HUES6 (cell line): Measurements from ENCODE around the gene RAB4B.
A peak's percentile ranks its signal among the peaks of the same experiment; 100 is the strongest.
"Not testable (repeated sequence)": the region's sequence is repeated elsewhere in the genome, so short reads cannot be mapped to it uniquely, and the experiment has no call there.

Experiments used
- H3K27ac ChIP-seq: 2 replicates; pipeline ENCODE4 v1.7.0; 2013; ENCODE audit warnings: low read depth, mild to moderate bottlenecking, low read length, inconsistent platforms
- H3K27me3 ChIP-seq: 2 replicates; pipeline ENCODE4 v1.6.1; 2013; ENCODE audit warnings: low read length; ENCODE audit not compliant: control insufficient read depth, insufficient read depth
- H3K36me3 ChIP-seq: 2 replicates; pipeline ENCODE4 v1.6.1; 2013; ENCODE audit warnings: low read length; ENCODE audit not compliant: control insufficient read depth, insufficient read depth
- H3K4me1 ChIP-seq: 2 replicates; pipeline ENCODE4 v1.6.1; 2013; ENCODE audit warnings: low read length; ENCODE audit not compliant: control insufficient read depth, insufficient read depth
- H3K4me3 ChIP-seq: 2 replicates; pipeline ENCODE4 v1.5.1; 2013; ENCODE audit warnings: low read depth, low read length
- H3K9ac ChIP-seq: one replicate; pipeline ENCODE4 v1.6.1; 2013; ENCODE audit warnings: mild to moderate bottlenecking, low read length
- H3K9me3 ChIP-seq: 2 replicates; pipeline ENCODE4 v1.6.1; 2013; ENCODE audit warnings: low read depth, low read length; ENCODE audit not compliant: control insufficient read depth, insufficient read depth

The RAB4B gene

DNA sequence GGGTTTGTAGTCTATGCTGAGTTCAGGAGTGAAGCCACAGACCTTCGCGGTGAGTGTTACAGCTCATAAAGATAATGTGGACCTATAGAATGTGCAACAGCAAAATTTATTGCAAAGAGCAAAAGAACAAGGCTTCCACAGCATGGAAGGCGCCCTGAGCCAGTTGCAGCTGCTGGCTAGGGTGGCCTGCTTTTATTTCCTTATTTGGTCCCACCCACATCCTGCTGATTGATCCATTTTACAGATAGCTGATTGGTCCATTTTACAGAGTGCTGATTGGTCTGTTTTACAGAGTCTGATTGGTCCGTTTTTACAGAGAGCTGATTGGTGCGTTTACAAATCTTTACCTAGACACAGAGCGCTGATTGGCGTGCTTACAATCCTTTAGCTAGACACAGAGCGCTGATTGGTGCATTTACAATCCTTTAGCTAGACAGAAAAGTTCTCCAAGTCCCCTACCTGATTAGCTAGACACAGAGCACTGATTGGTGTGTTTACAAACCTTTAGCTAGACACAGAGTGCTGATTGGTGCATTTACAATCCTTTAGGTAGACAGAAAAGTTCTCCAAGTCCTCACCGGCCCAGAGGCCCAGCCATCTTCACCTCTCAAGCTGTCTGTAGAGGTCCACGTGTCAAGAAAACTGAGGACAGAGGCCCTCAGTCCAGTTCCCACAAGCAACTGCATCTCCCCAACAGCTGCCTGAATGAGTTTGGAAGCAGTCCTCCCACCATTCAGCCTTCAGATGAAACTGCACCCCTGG lies 6.8 kb upstream of the RAB4B start:
- not testable (repeated sequence) for H3K27ac ChIP-seq, H3K4me1 ChIP-seq, H3K36me3 ChIP-seq

DNA sequence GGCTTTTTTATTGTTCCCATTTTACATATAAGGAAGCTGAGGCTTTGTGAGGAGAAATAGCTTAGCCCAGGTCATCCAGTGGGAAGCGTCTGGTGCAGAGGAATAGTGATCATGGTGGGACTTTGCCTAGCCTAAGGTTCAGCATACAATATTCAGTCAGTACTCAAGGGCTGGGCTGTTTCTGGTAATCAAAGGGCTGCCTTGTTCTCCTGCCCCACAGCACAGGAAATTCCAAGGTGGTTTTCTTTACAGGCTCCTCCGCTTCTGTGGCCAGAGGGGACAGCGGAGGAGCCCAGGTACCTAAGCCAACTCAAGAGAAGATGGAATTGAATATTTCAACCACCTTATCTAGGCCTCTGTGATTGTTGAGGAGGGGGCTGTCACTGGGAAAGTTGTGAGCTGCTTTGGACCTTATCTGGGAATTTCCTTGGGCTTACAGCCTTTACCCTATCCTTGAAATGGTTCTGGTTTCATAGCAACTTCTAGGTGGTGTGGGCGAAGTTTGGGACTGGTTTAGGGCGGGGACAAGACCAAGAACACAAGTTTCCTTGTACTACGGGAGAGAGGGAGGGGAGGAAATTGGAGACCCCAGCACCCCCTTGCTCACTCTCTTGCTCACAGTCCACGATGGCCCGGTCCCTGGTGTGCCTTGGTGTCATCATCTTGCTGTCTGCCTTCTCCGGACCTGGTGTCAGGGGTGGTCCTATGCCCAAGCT lies 3.0 kb upstream of the RAB4B start, which contains the start of gene MIA:
MIA (plus strand) TSS at position 606 of the 716 bp plus-strand sequence; CDS start at position 628, 22 bp downstream.
- Histone ChIP-seq H3K9me3 (peaks cover 7% of the 10 kb centered on the region; the same call in 1 of the 2 replicates), H3K4me3 (no peak within 1 kb of the TSS), H3K4me1 (peaks cover 12% of the 10 kb centered on the region), H3K36me3 (no peaks in the 10 kb centered on the region), H3K9ac (no peak within 1 kb of the TSS), H3K27ac (no peak within 1 kb of the TSS), H3K27me3 (no peaks in the 10 kb centered on the region)

More for the DNA sequence above, 6.8 kb upstream of the RAB4B start:
- H3K9ac ChIP-seq, H3K27me3 ChIP-seq, H3K9me3 ChIP-seq, H3K4me3 ChIP-seq: not testable (repeated sequence)

DNA sequence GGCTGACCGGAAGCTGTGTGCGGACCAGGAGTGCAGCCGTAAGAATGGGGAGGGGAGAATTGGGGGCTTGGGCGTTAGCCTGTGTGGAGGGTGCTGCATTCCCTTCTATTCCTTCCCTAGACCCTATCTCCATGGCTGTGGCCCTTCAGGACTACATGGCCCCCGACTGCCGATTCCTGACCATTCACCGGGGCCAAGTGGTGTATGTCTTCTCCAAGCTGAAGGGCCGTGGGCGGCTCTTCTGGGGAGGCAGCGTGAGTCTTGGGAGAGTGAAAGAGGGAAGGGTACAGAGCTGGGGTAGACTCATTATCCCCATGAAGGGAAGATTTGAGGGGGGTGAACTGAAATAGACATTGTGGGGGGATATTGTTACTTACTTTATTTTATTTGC lies 2.4 kb upstream of the RAB4B start:
- Histone ChIP-seq H3K27me3 (no peaks in the 10 kb centered on the region), H3K27ac (no peak overlapping the region), H3K9ac (no peak overlapping the region), H3K4me1 (peaks cover 13% of the 10 kb centered on the region), H3K36me3 (no peaks in the 10 kb centered on the region), H3K4me3 (no peak overlapping the region), H3K9me3 (peaks cover 7% of the 10 kb centered on the region; the same call in 1 of the 2 replicates)

DNA sequence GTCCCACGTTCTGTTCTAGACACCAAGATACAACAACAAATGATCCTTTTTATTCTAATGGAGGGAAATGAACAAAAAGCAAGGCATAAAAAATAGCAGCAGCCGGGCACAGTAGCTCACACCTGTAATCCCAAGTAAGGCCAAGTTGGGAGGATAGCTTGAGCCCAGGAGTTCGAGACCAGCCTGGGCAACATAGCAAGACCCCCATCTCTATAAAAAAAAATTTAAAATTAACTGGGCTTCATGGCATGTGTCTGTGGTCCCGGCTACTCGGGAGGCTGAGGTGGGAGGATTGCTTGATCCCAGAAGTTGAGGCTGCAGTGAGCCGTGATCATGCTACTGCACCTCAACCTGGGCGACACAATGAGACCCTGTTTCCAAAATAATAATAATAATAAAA lies 1.7 kb upstream of the RAB4B start:
- Histone ChIP-seq H3K9me3 (peaks cover 3% of the 10 kb centered on the region; the same call in 1 of the 2 replicates), H3K9ac (no peak overlapping the region), H3K4me1 (peaks cover 13% of the 10 kb centered on the region), H3K27ac (no peak overlapping the region), H3K4me3 (no peak overlapping the region), H3K27me3 (no peaks in the 10 kb centered on the region), H3K36me3 (no peaks in the 10 kb centered on the region)

DNA sequence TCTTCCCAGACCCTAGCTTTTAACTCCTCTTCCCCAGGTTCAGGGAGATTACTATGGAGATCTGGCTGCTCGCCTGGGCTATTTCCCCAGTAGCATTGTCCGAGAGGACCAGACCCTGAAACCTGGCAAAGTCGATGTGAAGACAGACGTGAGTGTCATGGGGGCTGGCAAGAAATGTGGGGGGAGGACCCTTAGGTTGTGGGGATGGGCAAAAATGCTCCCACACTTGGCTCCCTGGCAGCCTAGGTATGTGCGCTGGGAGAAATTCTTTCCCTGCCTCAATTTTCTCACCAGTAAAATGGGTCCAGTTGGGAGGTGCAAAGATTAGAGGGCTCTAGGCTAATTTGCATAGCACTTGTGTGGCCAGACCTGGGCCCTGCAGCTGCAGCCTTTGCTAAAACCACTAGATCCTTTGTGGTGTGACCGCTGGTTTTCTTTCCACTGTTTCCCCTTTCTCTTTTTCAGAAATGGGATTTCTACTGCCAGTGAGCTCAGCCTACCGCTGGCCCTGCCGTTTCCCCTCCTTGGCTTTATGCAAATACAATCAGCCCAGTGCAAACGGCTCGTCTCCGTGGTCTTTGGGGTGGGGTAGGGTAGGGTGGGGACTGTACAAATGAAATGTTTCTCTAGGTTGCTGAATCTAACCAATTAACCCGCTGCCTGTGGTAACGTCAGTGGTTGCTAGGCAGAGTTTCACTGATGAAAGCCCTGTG lies 959 bp upstream of the RAB4B start:
- Histone ChIP-seq H3K4me1 (peaks cover 13% of the 10 kb centered on the region), H3K9ac (peak overlapping the region; percentile 81), H3K36me3 (peaks cover 1% of the 10 kb centered on the region; the same call in 1 of the 2 replicates), H3K9me3 (no peaks in the 10 kb centered on the region), H3K27me3 (no peaks in the 10 kb centered on the region), H3K27ac (peak overlapping the region; percentile 89), H3K4me3 (peak overlapping the region; percentile 82)

DNA sequence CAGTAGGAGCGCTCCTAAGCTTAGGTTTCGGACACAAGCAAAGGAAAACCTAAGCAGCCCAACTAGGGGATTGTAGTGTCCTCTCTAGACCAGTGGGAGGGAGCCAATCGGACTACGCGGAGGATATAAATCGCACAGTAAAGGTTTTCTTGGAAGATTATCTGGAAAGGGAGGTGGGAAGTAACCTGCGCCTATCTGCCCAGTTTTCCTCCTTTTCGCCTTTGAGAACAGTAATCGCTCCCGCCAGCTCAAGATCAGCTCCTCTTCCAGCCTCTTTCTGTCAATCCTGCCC lies 456 bp upstream of the RAB4B start:
- H3K36me3 ChIP-seq, result peaks cover 2% of the 10 kb centered on the region; the same call in 1 of the 2 replicates
- peaks cover 13% of the 10 kb centered on the region for H3K4me1 ChIP-seq

DNA sequence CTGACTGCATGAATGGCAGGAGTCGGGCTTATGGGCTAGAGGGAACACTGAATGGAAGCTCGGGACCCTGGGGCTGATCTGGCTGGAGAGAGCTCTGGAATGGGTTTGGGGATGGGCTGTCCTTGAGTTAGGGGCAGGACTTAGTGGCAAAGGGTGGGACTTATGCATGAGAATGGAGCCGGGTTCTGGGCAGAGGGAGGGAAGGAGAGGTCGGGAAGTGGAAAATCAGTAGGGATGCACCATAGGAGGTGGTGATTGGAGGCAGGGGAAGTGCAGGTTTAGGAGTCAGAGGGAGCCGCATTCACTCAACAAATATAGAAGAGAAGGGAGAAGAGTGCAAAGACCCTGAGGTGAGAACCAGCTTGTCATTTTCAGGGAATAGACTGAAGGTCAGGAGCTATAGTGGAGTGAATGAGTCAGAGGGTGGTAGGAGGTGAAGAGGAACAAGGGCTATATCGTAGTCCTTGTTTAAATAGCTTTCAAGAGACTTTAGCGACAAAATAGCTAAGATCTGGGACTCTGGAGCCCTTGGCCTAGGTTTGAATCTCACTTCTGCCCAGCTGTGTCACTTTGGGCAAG lies 748 bp downstream of the RAB4B start:
- peak overlapping the region; percentile 66 for H3K9ac ChIP-seq
- no peaks in the 10 kb centered on the region for H3K9me3 ChIP-seq
- peaks cover 13% of the 10 kb centered on the region for H3K4me1 ChIP-seq
- no peaks in the 10 kb centered on the region for H3K27me3 ChIP-seq
- peaks cover 2% of the 10 kb centered on the region; the same call in 1 of the 2 replicates for H3K36me3 ChIP-seq
- H3K4me3 ChIP-seq, result peak overlapping the region; percentile 72
- H3K27ac ChIP-seq, result 0 out of 2 replicates have a peak overlapping the region, but pooled peaks have one; percentile 18

More for the DNA sequence above, 456 bp upstream of the RAB4B start:
- Histone ChIP-seq H3K27me3 (no peaks in the 10 kb centered on the region), H3K4me3 (peak overlapping the region; percentile 82), H3K27ac (peak overlapping the region; percentile 89), H3K9me3 (no peaks in the 10 kb centered on the region), H3K9ac (peak overlapping the region; percentile 81)

DNA sequence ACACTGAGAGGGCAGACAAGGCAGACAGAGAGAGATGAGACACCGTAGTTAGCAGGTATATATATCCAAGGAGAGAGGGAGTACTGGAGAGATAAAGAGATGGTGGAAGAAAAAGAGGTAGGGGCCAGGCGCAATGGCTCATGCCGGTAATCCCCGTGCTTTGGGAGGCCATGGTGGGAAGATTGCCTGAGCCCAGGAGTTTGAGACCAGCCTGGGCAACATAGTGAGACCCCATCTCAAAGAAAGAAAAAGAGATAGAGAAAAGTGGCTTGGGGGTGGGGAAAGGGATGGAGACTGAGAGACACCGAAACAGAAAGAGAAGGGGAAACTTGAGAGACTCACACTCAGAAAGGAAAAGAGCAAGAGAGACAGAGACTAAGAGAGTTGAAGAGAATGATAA lies 2.5 kb downstream of the RAB4B start:
- H3K36me3 ChIP-seq, result peaks cover 2% of the 10 kb centered on the region; the same call in 1 of the 2 replicates
- H3K9ac ChIP-seq, result no peak overlapping the region
- H3K4me1 ChIP-seq, result peaks cover 8% of the 10 kb centered on the region
- H3K27me3 ChIP-seq, result no peaks in the 10 kb centered on the region
- no peak overlapping the region for H3K4me3 ChIP-seq
- no peaks in the 10 kb centered on the region for H3K9me3 ChIP-seq
- no peak overlapping the region for H3K27ac ChIP-seq

DNA sequence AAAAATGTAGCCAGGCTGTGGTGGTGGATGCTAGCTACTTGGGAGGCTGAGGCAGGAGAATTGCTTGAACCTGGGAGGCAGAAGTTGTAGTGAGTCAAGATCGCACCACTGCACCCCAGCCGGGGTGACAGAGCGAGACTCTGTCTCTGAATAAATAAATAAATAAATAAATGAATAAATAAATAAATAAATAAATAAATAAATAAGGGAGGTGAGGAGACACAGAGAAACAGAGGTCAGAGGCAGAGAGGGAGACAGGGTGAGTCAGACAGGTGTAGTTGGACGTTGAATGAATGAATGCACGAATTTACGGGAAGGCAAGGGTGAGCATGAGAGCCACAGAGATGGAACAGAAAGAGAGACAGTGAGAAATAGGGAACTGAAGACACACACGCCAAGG lies 3.1 kb downstream of the RAB4B start:
- Histone ChIP-seq H3K9me3 (no peaks in the 10 kb centered on the region), H3K27ac (no peak overlapping the region), H3K4me3 (no peak overlapping the region), H3K36me3 (peaks cover 2% of the 10 kb centered on the region; the same call in 1 of the 2 replicates), H3K9ac (no peak overlapping the region), H3K4me1 (peaks cover 8% of the 10 kb centered on the region), H3K27me3 (no peaks in the 10 kb centered on the region)

DNA sequence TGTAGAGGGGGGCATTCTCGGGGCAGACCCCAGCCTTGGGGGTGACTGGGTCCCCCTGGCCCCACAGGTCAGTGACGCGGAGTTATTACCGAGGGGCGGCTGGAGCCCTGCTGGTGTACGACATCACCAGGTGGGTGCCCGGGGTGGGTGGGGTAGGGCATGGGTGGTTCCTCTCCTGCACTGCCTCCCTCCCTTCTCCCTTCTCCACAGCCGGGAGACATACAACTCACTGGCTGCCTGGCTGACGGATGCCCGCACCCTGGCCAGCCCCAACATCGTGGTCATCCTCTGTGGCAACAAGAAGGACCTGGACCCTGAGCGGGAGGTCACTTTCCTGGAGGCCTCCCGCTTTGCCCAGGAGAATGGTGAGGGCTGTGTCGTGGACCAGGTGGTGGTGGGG lies 5.7 kb downstream of the RAB4B start:
- Histone ChIP-seq H3K4me3 (no peak overlapping the region), H3K36me3 (peaks cover 2% of the 10 kb centered on the region; the same call in 1 of the 2 replicates), H3K27ac (no peak overlapping the region), H3K9me3 (no peaks in the 10 kb centered on the region), H3K4me1 (peaks cover 8% of the 10 kb centered on the region), H3K9ac (no peak overlapping the region), H3K27me3 (no peaks in the 10 kb centered on the region)
